ENCODE results near the gene LRFN2.

LRFN2 gene

DNA sequence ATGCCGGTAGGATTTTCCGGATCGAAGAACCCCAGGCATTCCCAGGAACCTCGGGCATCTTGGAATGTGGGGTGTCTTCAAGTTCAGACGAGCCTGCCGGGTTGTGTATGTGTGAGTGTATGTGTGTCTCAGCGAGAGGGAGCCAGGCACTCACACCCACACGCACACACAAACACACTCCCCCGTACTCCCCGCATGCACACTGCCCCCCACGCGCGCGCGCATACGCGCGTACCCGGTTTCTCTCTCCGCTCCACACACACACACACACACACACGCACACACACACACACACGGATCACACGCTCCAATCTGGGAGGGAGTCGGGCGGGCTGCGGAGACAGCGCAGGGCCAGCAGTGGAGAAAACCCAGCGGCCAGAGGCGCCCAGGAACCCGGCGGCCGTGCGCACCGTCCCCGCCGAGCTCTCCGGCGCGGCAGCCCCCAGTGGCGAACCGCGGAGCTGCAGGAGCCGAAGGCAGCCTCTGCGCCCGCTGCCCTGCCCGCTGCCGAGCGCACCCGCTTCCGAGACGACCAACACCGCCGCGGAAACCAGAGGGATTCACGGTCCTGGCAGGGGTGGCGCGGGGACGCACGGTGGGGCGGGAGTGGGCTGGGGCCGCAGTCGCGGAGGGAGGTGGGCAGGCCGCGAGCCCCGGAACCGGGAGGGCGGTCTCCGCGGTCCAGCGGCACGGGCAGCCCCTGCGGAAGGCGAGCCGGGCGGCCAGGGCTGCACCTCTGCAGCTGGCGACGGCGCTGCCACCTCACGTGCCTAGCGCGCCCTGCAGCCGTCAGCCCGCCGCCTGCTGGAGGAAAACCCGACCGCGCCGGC lies at the start of gene LRFN2:
LRFN2 (minus strand) TSS at position 125 of the 830 bp plus-strand sequence.
- DNase-seq = peak; percentile 89

GRCh38 chr6:40634429-40634828 lies 47.3 kb upstream of the LRFN2 start:
- peak; percentile 74 for DNase-seq

DNA sequence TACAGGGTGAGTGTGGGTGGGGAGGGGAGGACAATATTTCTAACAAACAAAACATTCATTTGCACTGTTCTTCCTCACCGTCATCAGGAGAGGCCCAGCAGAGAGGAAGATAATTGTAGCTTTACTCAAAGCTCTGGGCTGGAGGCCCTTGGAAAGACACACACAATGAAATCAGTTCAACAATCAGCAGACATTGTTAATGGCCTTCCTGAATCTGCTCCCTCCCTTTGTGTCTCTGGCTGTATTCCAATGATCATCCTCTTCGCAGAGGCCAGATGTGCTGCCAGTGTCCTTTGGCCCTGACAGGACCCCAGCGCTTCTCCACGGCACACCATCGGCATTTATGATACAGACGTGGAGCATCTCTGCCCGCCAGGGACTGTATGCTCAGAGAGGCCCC lies 44.6 kb upstream of the LRFN2 start:
- no peak for DNase-seq

GRCh38 chr6:40630488-40630887 lies 43.3 kb upstream of the LRFN2 start:
- DNase-seq = no peak

GRCh38 chr6:40630051-40630450 lies 42.9 kb upstream of the LRFN2 start:
- no peak for DNase-seq

- no peak for DNase-seq
These were observed 42.3 kb upstream of the LRFN2 start for GRCh38 chr6:40629463-40629862.

GRCh38 chr6:40627316-40627715 lies 40.2 kb upstream of the LRFN2 start:
- no peak for DNase-seq

- DNase-seq = no peak
These were observed 39.7 kb upstream of the LRFN2 start for GRCh38 chr6:40626886-40627285.

GRCh38 chr6:40623932-40624331 lies 36.8 kb upstream of the LRFN2 start:
- no peak for DNase-seq

DNA sequence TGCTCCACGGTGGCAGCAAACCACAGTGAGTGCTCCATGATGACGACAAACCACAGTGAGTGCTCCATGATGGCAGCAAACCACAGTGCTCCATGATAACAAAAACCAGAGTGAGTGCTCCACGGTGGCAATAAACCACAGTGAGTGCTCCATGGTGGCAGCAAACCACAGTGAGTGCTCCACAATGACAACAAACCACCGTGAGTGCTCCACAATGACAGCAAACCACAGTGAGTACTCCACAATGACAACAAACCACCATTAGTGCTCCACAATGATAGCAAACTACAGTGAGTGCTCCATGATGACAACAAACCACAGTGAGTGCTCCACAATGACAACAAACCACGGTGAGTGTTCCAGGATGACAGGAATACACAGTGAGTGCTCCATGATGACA lies 36.0 kb upstream of the LRFN2 start:
- no peak for DNase-seq

DNA sequence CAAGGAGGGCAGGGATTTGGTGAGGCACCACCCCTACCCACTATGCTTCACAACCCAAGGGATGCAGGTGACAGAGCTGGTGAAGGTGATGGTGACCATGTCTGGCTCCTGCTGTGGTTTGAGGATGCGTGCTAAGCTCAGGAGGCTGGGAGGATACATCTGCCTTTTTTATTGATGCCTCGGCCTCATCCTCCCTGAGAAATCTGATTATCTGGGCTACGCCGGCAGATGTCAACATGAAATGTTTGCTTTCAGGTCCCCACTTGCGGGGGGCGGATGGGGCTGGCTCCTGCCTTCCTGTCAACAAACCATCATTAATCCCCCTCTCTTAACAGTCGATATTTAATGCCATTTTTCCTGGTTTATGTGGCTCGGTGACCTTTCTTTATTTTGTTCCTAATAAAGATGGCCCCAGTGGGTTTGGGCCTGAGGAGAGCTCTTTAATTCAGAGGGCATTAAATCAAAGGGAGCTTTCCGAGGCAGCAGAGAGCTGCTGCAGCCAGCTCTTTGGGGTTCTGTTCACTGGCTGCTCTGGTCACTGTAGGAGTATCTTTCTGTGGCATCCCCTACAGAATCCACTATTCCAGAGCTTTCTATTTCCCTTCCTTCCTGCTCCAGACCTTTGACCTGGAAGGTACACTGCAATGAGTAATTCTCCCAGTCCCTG lies 33.5 kb upstream of the LRFN2 start:
- DNase-seq = no peak

DNA sequence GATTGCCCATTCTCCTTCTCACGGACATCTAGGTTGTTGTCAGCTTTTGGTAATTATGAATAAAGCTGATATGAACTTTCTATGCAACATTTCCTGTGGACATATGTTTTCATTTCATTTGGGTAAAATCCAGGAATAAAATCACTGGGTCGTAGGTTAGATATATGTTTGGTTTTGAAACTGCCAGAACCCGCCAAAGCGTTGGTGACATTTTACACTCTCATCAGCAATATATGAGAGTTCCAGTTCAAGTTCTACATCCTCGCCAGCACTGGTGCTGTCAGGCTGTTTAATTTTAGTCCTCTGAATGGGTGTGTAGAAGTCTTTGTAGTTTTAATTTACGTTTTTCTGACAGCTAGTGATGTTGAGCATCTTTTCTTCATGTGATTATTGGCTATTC lies 27.5 kb upstream of the LRFN2 start:
- DNase-seq = no peak

DNA sequence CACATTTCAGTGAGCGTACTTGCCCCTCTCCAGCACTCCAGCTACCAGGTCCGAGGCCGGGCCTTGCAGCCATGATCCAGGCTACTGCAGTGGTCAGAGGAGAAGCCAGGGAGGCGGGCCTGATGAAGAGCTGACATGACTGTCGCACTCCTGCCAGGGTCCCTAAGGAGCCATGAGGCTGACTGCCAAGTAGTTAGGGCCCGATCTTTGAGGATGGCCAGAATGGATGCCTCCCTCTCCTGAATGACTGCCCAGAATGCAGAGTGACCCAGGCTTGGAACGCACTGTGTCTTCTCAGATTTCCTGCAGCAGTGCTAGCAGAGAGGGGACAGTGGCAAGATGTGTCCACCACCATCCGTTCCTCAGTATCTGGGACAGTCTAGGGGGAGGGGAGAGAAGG lies 24.7 kb upstream of the LRFN2 start:
- no peak for DNase-seq

DNA sequence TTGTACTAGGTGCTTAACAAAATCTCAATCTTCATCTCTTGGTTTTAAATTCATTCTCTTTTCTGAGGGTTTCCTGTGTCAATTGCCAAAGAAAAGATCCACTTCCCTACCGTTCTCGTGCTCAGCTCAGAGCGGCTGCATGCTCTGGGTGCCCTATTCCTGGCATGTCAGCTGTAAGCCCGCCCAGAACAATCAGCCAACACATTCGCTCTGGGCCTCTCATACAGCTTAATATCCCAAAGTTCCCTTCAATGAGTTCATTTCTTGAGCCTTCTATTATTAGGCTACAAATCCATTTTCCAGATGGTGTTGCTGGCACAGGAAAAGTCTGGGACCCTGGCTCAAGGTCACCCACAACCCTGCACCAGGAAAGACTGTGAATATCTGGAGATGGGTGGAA lies 24.3 kb upstream of the LRFN2 start:
- DNase-seq = no peak

DNA sequence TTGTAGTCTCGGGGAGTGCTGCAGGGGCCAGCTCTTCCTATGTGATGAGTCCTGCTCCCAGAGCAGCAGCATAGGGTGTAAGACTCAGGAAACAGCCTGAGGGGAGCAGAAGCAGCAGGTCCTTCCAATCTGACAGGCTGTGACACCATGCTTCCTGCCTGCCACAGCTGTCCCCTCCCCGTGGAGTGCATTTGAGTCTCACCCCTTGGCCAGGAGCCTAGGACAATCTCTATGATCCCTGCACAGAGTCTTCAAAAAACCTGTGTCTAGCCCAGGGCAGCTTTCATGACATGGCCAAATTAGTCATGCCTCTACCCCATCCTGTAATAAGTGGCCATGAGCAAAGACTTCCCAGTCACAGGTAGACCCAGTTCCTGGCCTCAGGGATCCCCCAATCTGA lies 23.1 kb upstream of the LRFN2 start:
- no peak for DNase-seq

DNA sequence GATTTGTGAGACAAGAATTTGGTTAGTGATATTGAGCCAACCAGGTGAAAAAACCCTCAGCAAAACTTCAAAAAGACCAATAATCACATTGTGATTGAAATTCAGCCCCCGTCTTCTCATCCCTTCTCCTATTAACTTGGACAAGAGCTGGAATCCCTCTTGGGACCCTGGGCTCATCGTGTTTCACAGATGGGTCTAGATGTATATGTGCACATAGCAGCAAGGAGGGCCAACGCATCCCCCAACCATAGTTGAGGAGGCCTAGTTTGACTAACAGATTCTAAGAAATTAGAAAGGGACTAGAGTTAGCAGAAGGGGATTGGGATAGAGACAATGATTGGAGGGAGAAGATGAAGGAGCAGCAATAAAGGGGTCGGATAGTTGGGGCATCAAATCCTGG lies 19.8 kb upstream of the LRFN2 start:
- DNase-seq = no peak

DNA sequence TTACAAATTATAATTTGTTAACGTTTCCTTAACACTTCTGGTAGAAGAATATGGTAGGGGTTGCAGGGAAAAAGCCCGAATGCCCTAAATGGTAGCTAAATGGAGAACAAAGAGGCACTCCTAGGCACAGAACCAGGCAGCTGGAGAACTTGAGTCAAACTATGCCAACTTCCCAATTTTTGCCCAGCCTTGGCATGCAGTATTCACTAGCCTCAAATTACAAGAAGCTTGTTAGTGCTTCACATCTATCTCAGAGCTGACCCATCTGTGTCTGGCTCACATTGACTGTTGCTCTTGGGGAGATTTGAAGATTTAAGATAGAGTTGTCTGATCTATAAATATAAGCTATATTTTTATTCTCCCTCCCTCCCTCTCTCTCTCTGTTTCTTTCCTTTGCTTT lies 19.4 kb upstream of the LRFN2 start:
- no peak for DNase-seq

DNA sequence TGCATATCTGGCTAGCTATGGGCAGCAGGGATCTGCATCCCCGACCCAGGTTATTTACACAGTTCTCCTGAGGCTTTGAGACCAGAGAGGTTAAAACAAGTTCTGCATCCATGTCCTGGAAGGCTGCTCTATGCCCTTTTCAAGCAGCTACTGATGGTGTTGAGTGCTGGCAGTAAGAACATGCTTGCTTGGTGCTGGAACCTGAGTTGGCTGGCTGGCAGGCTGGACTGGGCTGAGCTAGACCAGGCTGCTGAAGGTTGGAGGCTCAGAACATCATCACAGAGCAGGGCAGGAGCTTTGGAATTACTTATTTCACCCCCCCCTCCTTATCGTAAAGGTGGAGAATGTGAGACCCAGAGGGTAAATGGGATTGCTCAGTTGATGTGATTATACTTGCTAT lies 16.9 kb upstream of the LRFN2 start:
- no peak for DNase-seq

GRCh38 chr6:40599555-40599954 lies 12.4 kb upstream of the LRFN2 start:
- DNase-seq = no peak

DNA sequence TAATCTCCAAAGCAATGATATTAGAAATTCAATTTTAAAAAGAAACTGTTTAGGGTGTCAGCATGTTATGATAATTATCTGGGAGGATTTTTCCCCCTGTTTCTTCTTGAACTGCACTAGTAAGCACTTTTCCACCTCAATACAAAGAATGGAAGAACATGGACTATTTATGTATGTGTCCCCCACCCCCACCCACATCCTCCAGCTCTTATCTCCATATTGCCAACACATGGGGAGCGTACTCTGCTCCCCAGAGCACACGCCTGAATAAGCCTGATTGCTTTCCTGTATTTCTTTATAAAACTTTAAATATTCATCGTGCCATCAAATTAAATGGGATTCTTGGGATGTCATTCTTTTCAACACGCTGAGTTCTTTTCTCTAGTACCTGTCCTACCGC lies 11.4 kb upstream of the LRFN2 start:
- DNase-seq = no peak

GRCh38 chr6:40597301-40597700 lies 10.1 kb upstream of the LRFN2 start:
- no peak for DNase-seq

DNA sequence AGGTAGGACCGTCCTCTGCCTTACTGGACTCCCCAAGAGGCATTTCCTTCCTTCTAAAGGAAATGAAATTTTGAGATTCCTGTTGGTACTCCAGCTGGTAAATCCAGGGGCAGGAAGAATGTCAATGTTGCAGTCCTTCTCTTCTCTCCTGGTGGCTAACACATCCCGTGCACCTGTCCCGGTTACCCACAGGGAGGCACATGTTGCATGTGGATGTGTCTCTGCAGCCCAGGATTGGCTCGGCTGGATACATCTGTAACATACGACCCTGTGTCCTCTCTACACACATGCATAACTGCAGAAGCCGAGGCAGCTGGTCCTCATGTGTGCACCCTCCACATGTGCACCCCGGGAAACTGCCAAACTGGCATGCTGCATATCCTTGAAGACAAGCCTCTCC lies 1.3 kb upstream of the LRFN2 start:
- no peak for DNase-seq

- no peak for DNase-seq
These were observed 863 bp upstream of the LRFN2 start for GRCh38 chr6:40588070-40588384.

DNA sequence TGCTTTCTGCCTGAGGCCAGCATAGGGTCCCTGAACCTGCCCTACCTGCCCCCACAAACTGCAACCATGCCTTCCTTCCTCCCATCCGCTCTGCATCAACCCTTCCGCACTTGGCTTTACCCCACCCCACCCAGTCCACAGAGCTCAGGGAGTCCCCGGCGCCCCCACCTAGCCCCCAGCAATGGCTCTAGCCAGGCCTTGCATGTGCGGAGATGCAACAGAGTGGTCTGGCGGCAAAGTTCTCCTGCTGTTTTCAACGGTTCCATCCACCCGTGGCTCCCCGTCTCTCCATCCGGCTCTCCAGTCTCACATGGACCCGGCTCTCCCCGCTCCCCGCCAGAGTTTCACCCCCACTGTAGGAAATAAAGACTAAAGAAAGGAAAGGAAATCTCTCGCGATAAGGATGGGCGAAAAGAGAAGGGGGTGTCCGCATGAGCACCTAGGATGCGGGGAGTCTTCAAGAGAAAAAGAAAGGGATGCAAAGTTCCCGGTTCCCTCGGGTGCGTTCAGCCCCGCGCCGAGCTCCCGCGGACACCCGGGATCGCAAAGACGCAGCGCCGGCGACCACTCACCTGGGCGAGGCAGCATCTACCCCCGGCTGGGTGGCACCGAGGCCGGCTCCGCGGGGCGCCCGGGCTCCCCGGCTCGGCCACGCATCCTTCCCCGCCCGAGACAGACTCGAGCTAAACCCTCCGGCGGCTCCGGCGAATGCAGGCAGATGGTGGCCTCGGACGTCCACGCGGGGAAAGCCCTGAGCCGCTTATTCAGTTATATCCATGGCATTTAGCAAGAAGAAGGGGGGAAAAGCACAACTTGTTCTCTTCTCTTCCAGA lies 579 bp downstream of the LRFN2 start:
- DNase-seq = peak; percentile 24

All from RPMI8226 (cell line).